ENCODE measurements around the gene LHX2. TPM values are rescaled to one million over a fixed set of nuclear protein-coding genes. Genes with fewer than 3 reads are reported as not detected.

LHX2 gene
- total RNA-seq, 1 donor from 2014 or later: not detected

DNA sequence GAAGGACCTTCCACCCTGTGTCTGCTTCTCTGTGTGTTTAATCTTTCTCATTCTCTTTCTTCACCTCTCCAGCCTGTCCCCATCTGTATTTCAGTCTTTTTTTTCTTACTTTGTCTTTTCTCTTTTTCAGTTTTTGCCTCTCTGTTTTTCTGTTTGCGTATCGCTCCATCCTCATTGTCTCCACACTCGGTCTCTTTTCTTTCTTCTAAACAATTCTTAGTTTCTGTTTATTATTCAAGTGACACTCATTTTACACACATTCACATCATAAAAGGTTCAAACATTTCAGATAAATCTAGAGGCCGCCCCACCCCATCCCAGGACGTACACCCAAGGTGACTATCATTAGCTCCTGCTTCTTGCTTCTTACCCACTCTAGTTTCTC, 9.8 kb downstream of the LHX2 start:
- ATAC-seq: no peak
- DNase-seq (ENCODE audit: low spot score): no peak
- intact Hi-C loops (cut with DNase I): no loop called here

DNA sequence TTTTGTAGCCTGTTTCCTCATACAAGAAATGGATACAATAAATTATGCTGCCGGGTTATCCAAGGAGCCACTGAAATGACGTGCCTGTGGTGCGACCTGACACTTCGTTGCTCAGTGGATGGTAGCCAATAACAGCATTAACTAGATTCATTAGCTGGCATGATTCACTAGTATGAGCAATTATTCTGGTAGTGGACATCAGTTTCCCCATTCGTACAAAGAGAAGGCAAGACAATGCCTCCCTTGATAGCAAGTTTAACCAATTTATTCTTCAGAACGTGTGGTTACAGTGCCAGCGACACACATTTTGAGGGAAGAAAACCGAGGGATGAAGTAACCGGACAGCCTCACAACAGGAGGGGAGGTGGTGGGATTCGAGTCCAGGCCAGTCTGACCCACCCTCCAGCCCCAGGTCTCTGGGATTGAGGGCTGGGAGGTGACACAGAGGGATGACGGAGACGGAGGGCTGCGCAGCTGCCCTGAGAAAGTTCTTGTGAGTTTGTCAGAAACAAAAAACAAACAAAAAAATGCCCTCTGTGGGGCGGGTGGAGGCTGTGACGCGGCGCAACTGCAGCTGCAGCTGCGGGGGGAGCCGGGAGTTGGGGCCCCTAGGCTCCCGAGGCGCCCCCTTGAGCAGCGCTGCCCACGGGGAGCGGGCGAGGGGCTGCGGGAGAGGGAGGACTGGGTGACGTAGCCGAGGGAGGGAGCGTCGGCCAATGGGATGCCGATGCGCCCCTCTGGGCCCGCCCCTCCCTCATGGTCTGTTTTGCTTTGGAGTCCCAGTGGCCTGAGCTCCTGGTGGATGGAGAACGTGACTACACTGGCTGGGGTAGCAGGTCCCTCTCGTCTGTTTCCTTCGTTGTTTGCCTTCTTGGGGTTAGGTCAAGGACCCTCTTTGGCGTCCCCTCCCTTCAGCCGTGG, 10.9 kb downstream of the LHX2 start:
- ATAC-seq: no peak
- intact Hi-C loops (cut with DNase I): no loop called here

DNA sequence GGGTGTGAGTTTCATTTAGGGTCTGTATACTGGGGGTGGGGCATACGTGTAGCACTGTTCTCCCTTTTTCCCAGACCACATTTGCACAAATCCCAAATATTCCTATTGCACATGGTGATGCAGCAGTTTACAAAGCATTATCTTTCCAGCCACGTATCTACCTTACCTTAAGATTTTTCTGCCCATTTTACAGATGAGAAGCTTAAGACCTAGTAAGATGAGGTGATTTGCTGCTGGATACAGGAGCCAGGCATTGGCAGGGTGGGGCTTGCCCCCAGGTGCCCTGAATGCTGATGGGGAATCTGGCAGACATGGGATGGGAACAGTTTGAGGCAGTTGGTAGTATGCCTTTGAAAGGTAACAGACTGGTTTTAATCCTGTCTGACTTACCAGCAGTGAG, 12.5 kb downstream of the LHX2 start:
- DNase-seq (ENCODE audit: low spot score) (no peak), ATAC-seq (no peak)
- intact Hi-C loops (cut with DNase I): no loop called here

More for the DNA sequence above, 10.9 kb downstream of the LHX2 start:
- DNase-seq (ENCODE audit: low spot score): no peak

DNA sequence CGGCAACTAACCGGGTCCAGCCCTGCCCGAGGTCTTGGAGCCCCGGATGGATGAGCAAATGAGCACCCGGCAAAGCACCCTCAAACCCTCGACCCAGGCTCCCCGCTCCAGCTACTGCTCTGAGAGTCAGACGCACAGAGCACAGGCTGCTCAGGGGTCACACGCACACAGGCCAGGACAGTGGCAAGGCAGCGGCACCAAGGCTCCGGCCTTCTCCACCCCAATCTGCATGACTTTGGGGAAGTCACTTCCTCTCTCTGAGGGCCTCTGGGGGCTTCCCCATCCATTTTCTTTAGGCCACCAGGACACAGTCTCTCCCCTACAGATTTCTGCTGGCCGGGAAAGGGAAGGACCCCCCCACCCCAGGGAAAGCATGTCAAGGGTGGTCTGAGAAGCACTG, 18.0 kb downstream of the LHX2 start:
- no peak for ATAC-seq
- DNase-seq (ENCODE audit: low spot score): no peak
- intact Hi-C loops (cut with DNase I): no loop called here

DNA sequence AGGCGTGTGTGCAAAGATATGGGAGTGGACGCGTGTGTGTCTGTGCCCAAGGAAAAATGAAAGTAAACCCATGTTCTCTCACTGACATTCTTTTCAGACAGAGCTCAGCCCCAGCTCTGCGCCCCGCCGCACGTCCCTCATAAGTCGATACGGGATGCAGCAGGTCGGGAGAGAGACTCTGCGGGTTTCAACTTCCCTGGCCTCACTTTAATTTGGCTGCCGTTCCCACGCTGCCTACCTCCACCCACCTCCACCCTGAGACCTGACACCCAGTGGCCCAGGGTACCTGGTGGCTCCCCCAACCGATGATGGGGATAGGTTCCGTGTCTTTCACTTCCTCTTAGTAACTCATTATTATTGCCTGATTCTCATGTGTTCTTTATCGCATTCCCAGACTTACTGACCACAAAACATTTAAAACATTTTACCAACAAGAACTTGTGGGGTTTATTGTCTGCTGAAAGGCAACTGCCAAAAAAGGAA, 19.4 kb downstream of the LHX2 start:
- ATAC-seq (no peak), DNase-seq (ENCODE audit: low spot score) (no peak)
- intact Hi-C loops (cut with DNase I): no loop called here

DNA sequence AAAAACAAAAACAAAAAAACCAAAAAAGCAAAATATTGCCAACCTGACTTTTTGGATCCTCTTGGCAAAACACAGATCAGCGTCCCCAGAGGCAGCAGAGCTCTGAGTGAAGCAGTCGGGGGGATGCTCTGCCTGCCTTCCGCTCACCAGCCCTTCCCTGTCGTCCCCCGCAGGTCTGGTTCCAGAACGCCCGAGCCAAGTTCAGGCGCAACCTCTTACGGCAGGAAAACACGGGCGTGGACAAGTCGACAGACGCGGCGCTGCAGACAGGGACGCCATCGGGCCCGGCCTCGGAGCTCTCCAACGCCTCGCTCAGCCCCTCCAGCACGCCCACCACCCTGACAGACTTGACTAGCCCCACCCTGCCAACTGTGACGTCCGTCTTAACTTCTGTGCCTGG, 20.7 kb downstream of the LHX2 start:
- intact Hi-C loops (cut with DNase I): no loop called here
- ATAC-seq: no peak
- DNase-seq (ENCODE audit: low spot score): no peak

DNA sequence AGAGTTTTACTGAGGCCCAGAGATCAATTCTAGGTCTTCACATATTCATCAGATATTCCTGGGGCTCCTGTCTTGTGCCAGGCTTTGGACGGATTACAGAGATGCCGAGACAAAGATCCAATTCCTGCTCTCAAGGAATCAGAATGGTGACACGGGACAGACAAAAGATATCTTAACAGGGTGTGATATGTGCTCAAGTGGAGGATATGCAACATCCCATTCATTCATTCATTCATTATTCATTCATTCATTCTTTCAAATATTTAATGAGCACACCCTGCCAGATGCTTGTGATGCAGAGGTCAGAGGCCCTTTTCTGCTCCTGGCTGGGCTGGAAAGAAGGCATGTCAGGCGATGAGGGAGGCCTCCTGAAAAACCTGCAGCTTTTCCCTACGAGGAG, 21.8 kb downstream of the LHX2 start:
- intact Hi-C loops (cut with DNase I): no loop called here
- DNase-seq (ENCODE audit: low spot score): no peak
- no peak for ATAC-seq

DNA sequence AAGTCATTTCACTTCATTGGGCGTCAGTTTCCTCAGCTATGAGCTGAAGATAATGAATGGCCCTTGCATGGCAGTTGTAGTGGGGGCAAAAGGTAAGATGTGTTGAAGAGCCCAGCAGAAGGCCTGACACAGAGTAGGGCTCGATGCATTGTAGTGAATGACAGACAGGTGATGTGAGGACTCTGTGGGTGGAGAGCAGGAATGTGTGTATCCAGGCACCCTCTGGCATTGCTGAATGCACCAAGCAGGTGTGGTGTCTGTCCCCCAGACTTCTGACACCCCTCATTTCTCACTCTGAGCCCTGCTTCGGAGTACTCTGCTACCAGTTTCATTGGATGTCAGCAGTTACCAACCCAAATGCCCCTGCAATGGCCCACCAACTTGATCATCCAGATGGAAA, 22.4 kb downstream of the LHX2 start:
- intact Hi-C loops (cut with DNase I): no loop called here

DNA sequence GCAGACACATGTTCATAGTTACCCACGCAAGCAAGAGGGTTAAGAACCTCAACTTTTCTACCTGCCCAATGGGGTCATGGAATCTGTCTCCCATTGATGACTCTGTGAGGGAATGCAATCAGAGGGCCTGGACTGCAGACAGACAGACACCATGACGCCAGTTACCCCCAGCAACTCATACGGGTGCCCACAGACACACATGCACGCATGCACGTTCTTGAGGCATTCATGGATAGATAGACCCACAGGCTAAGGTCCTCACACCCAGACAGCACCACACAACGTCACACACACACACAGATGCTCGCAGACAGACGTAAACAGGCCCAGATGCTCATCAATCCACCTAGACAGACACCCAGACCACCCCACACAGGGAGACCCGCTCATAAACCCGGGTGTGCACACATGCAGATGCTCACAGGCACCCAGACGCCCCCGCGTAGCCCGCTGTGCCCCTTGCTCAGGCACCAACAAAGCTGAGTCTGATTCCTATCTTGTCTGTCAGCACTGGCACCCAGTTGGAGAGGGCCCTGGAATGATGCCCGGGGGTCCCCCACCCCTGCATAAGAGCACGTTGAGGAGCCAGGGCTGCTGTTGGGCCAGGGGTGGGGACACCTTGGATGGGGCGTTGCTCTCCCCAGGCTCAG, 23.6 kb downstream of the LHX2 start:
- ATAC-seq (no peak), DNase-seq (ENCODE audit: low spot score) (no peak)
- intact Hi-C loops (cut with DNase I): no loop called here

More for the DNA sequence above, 22.4 kb downstream of the LHX2 start:
- ATAC-seq: no peak
- no peak for DNase-seq (ENCODE audit: low spot score)

DNA sequence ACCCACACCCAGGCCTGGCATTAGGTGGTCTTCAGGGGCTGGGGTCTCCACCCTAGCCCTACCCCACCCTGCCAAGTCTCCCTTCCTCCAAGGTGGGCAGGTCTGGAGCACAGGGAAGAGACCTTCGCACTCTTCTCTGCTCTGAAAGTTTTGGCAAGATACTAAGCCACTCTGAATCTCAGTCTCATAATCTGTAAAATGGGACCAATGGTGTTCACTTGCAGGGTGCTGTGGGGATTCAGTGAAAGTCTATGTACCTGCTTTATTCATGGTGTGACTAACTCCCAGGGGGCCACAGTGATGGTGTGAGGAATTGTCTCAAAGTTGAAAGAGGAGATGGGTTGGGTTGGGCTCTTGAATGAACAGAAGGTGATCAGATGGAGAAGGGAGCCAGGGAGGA, 25.0 kb downstream of the LHX2 start:
- DNase-seq (ENCODE audit: low spot score): no peak
- intact Hi-C loops (cut with DNase I): no loop called here
- ATAC-seq: no peak

DNA sequence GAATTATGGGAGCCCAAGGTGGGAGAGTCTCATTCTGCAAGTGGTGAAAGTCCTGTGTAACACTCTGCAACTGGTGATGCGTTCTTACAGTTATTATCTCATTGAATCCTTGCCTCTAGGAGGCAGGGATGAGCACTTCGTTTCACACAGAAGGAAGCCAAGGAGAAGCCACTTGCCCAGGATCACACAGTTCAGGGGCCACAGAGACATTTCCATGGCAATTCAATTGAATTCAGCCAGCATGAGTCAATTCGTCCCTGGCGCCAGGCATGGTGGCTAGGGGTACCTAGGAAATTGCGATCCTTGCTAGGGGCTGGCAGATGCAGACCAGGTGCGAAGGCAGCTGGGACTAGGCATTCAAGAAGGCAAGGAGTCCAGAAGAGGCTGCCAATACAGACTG, 26.2 kb downstream of the LHX2 start:
- no peak for ATAC-seq
- intact Hi-C loops (cut with DNase I): no loop called here
- DNase-seq (ENCODE audit: low spot score): no peak

DNA sequence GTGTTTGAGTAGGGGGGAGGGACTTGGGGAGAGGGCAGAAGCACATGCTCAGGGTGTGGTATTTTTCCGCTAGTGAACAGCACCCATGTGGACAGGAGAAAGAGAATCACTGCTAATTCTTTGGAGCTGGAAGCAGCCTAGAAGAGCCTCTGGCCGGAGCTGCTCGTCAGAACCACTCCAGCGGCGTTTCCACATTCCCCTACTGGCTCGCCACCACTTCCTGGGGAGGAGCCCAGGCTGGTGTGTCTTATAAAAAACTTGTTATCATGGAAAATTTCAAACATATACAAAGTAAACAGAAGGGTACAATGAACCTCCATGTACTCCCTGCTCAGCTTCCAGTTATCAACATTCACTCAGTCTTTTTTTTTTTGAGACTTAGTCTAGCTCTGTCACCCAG, 26.7 kb downstream of the LHX2 start:
- intact Hi-C loops (cut with DNase I): no loop called here
- ATAC-seq: no peak
- DNase-seq (ENCODE audit: low spot score): no peak

DNA sequence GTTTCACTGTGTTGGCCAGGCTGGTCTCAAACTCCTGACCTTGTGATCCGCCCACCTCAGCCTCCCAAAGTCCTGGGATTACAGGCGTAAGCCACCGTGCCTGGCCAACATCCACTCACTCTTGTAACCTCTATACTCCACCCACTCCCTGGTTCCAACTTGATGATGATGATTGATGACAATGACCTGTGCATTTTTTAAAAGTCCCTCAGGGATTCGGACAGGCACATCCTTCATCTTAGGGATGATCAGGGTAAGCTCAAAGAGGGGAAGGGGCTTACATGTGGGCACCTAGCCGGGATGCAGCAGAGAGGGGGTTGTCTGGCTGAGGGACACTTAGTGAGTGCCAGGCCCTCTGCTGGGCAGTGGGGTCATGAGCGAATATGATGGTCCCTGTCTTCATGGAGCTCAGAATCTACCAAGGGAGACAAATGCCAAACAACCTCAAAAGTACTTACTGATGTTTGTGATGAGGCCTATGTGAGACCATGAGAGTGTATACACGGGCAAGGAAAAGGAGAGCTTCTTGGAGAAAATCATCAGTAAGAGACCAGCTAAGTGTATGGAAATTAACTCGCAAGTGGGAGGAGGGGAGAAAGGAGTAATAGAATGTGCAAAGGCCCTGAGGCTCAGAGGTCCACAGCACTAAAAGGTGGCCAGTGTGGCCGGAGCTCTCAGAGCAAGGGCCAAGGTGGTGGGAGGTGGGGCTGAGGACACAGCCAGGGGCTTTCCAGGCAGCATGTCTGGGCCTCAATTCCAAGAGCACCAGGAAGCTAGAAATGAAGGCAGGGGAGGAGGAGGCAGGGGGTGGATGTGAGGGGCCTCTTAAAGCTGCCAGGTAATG, 27.4 kb downstream of the LHX2 start:
- DNase-seq (ENCODE audit: low spot score) (no peak), ATAC-seq (no peak)
- intact Hi-C loops (cut with DNase I): no loop called here

DNA sequence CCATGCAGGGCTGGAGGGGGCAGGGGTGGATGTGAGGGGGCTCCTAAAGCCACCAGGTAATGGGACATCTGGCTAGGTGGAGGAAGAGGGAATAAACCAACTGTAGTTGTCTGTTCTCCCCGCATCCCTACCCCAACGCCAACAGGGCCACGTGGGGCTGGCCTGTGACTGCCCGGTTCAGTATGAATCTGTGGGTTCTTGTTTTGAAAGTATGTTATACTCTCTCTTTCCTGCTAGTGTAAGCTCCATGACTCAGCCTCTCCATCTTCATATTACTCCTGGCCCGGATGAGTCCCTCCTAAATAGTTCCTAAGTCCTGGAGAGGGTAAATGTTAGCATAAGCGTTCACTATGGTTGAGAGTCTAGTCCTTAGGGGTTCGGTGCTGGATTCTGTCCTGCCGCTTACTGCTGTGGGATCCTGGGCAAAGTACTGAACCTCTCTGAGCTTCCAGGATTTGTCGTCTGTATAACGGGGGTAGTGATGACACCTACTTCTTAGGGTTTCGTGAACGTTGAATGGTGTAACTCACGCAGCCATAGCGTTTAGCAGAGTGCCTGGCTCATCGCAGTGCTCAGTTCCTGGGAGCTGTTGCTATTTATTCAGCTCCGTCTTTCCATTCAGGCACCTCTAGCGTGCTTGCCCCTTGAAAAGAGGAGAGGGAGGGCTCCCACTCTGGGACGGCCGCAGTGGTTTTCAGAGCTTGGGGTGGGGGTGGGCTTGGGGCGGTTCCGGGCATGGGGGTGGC, 28.8 kb downstream of the LHX2 start:
- DNase-seq (ENCODE audit: low spot score) (no peak), ATAC-seq (no peak)
- intact Hi-C loops (cut with DNase I): no loop called here

DNA sequence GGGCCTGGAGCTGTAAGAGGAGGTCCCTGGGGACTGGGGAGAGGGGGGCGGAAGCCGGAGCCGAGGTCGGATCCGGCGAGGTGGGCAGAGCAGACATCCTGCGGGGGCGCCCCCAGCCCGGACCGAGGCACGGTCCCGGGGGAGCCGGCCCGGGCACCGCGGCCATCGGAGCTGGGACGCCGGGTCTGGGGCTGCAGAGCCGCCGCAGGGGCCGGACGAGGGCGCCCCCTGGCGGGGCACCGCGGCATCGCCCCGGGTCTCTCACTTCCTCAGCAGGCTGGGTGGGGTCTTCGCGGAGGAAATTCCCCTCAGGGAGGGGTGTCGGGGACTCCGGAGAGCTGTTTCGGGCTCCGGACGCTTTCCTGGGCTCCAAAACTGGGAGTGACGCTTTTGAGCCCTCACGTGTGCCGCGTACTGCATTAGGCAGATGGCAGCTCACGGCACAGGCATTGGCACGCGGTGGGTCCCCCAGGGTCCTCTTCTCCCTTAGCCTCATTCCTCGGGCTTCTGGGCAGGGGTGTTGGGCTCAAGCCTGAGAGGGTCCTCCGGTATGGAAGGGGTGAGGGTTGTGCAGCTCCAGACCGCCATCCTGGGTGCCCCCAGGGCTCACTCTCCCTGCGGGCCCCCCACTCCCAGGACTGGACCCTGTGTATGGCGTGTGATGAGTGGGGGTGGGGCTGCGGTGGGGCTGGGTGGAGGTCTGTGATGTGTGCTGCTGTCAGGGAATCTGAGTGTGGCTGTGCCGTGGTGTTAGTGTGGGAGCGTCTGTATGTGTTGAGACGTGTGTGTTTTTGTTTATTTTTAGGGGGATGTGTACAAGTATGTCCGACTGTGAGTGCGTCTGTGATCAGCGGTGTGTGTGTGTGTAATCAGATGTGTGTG, 29.6 kb downstream of the LHX2 start:
- intact Hi-C loops (cut with DNase I): no loop called here
- ATAC-seq (peak; percentile 31), DNase-seq (ENCODE audit: low spot score) (no peak)

DNA sequence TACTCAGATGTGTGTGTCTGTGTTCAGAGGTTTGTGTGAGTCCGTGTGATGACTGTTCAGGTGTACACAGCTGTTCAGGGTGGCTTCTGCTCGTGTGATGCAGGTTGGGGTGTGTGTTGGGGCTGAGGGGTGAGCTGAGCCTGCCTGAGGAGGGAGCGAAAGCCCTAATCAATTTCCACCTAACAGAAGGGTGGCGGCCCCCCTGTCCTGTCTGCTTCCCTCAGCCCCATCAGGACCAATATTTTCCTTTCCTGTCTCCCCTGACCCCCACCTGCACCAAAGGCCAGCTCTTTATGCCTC, 30.2 kb downstream of the LHX2 start:
- intact Hi-C loops (cut with DNase I): no loop called here
- DNase-seq (ENCODE audit: low spot score): no peak
- no peak for ATAC-seq

DNA sequence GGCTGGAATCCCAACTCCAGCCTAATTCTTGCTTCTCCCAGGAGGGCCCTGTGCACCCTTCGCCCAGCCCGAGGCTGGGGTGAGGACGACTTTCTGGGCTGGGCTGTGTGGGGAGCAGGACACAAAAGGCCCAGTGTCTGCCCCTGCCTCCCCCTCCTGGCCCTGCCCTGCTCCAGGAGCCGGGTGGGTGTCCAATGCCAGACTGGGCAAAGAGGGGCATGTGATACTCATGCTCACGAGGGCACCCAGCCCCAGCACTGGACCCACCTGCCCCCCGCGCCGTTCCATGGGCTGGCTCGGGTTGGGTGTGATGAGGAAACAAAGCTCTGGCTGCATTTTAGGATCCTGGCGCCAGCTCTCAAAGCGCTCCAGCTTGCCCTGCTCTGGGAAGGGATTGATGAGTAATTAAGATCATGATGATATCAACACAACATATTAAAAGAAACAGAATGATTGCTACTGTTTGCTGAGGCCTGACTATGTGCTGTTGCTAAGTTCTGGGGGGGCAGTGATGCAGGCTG, 30.7 kb downstream of the LHX2 start:
- intact Hi-C loops (cut with DNase I): no loop called here
- no peak for DNase-seq (ENCODE audit: low spot score)
- ATAC-seq: no peak

DNA sequence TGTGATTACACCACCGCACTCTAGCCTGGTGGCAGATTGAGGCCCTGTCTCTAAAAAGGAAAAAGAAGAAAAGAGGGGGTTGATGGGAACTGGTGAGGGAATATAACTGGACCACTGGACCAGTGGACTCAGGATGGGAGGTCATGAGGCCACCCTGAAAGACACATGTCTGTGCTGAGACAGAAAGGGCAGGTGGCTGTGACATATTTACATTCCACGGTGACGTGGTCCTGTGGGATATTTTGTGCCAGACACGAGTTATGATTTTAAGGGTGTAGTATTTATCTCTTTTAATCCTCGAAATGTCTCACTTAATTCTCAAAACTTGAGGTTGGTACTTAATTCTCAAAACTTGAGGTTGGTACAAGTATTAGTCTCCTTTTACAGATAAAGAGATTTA, 32.9 kb downstream of the LHX2 start:
- ATAC-seq: no peak
- intact Hi-C loops (cut with DNase I): no loop called here
- no peak for DNase-seq (ENCODE audit: low spot score)
